Stimulated activated CD8-positive, alpha-beta memory T cell treated with anti-CD3 and anti-CD28 coated beads, Interleukin-15, amount 100 ng/mL, for 24 hours (primary cell): ENCODE measurements around the gene SIMC1.
A peak's percentile ranks its signal among the peaks of the same experiment; 100 is the strongest.

Experiments
- DNase-seq: peaks from one replicate; pipeline ENCODE4 v3.0.0-alpha.2; 2020; ENCODE audit warnings: low read depth

SIMC1 gene

GRCh38 chr5:176364765-176365350 is 126.6 kb downstream of the SIMC1 start:
- DNase-seq: no peak

GRCh38 chr5:176365351-176366231 is 127.4 kb downstream of the SIMC1 start, which contains the start of gene ARL10:
TSS of gene ARL10 (plus strand) at chr5:176365487. CDS start at chr5:176365564, 77 bp downstream.
- DNase-seq: peak; percentile 40

GRCh38 chr5:176366232-176366894 is 128.1 kb downstream of the SIMC1 start:
- DNase-seq: no peak

- no peak for DNase-seq
Observed at GRCh38 chr5:176368726-176369125, 130.5 kb downstream of the SIMC1 start.

GRCh38 chr5:176369934-176370711 is 131.9 kb downstream of the SIMC1 start:
- no peak for DNase-seq

- no peak for DNase-seq
Observed at GRCh38 chr5:176371621-176372539, 133.7 kb downstream of the SIMC1 start.

GRCh38 chr5:176373100-176373818 is 135.0 kb downstream of the SIMC1 start:
- DNase-seq: no peak

GRCh38 chr5:176379881-176380280 is 141.7 kb downstream of the SIMC1 start:
- no peak for DNase-seq

- DNase-seq: no peak
Observed at GRCh38 chr5:176381423-176381822, 143.2 kb downstream of the SIMC1 start.

GRCh38 chr5:176381979-176382378 is 143.8 kb downstream of the SIMC1 start:
- DNase-seq: no peak

GRCh38 chr5:176382721-176383120 is 144.5 kb downstream of the SIMC1 start:
- DNase-seq: no peak

GRCh38 chr5:176383248-176383905 is 145.2 kb downstream of the SIMC1 start:
- no peak for DNase-seq

GRCh38 chr5:176383961-176384360 is 145.7 kb downstream of the SIMC1 start:
- no peak for DNase-seq

GRCh38 chr5:176384366-176384930 is 146.2 kb downstream of the SIMC1 start:
- DNase-seq: no peak

- no peak for DNase-seq
Observed at GRCh38 chr5:176384991-176385390, 146.8 kb downstream of the SIMC1 start.

GRCh38 chr5:176386491-176386890 is 148.3 kb downstream of the SIMC1 start:
- no peak for DNase-seq

GRCh38 chr5:176387384-176387925 is 149.2 kb downstream of the SIMC1 start:
- DNase-seq: no peak

GRCh38 chr5:176388003-176388443 is 149.8 kb downstream of the SIMC1 start:
- no peak for DNase-seq
